OCI-LY1 (cell line): ENCODE data around the gene PDF.

ENCODE experiments used
- CTCF ChIP-seq: fragments of 200-600 bp; sonication (generic), shearing (Covaris generic); IDR thresholded peaks from 2 replicates; pipeline ENCODE4 v1.5.1; 2017; ENCODE audit warnings: mild to moderate bottlenecking, antibody characterized with exemption, low read length, moderate library complexity, mixed read lengths
- EZH2 ChIP-seq: fragments of 200-600 bp; sonication (generic), shearing (Covaris generic); IDR thresholded peaks from 2 replicates; pipeline ENCODE4 v1.8.0; 2017; ENCODE audit warnings: borderline replicate concordance, mixed run types, mild to moderate bottlenecking, antibody characterized with exemption, low read length, moderate library complexity, mixed read lengths

- no peak for TF ChIP-seq CTCF
- TF ChIP-seq EZH2 = no peak
These were observed 10.3 kb downstream of the PDF start for GRCh38 chr16:69319826-69320739.
